Head of caudate nucleus (tissue), 42 donors: Measurements from ENCODE around the gene CD248.
A peak's percentile ranks its signal among the peaks of the same experiment; 100 is the strongest.
"Not testable (repeated sequence)": the region's sequence is repeated elsewhere in the genome, so short reads cannot be mapped to it uniquely, and the experiment has no call there.

Experiments used
- DNase-seq, 42 donors: peaks; one replicate each; pipeline versions ENCODE4 v3.0.0 to v3.0.0-alpha.2; 2020 to 2021; ENCODE audit warnings: mixed read lengths in 7 of 42
- intact Hi-C: fragments of 100-400 bp; cut with DNase I; formaldehyde crosslinking; loops from one replicate; pipeline ENCODE4 v1.15.0; 2022

CD248 gene

DNA sequence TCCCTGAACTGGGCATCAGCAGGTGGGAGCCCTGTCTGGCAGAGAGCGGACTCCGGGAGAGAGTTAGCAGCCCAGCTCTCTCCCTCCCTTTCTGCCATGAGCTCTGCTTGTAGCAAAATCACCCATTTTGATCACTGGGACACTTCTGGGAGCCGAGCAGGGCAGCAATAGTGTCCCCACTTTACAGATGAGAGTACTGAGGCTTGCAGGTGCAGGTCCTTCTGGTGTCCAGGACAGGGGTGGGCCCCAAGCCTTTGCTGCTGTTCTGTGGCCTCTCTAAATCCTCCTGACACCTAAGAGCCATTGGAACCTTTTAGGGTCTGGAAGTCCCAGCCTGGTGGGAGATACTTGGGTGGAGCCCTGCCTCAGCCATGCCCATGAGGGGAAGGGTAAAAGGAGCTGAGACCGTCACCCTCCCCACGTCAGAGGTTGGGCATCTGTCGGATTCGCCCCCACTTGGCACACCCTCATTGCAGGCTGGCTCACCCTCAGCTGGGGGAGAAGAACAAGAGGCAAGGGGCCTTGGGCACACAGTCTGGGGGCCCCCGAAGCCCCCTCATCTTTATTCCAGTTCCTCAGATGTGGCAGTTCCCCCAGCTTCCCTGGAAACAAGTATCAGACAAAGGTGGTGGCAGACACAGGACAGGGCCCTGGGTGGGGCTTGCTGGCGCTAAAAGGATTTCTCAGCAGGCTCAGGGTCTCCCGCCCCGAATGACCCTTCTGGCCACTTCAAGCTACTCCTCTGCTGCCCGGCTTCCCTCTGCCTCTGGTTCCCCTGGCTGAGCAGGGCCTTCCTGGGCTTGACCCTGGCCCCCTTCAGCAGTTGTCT is 14.9 kb upstream of the CD248 start:
- intact Hi-C loops: no loop called here
- DNase-seq: no peak

DNA sequence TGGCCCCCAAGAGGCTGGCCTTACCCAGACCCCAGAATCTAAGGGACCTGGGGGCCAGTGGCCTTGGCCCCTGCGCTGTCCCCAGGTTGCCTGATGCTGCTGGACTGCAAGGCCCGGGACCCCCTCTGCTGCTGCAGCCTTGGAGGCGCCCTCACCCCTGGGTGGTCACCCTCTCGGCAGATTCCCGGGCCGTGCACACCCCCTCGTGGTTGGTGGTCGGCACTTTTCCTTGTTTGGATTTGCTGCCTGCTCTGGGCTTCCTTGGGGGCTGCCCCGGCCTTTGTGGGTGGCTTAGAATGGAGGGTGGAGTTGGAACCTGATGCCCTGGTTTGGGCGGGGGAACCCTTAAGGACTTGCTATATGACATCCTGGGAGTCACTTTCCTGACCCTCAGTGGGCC is 14.1 kb upstream of the CD248 start:
- DNase-seq: no peak
- intact Hi-C loops: no loop called here

DNA sequence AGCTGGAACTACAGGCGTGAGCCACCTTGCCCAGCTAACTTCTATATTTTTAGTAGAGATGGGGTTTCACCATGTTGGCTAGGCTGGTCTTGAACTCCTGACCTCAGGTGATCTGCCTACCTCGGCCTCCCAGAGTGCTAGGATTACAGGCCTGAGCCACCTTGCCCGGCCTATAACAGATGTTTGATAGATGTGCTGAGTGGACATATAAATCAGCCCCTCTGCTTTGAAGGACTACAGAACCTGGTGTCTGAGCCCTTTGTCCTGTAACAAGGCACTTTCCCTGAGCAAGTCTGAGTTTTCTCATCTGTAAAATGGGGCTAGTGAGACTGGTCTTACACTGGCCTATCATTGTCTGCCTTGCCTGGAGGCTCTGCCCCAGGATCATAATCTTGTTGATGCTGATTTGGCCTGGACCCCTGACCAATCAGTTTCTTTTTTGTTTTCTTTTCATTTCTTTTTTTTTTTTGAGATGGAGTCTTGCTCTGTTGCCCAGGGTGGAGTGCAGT is 12.4 kb upstream of the CD248 start:
- no peak for DNase-seq

DNA sequence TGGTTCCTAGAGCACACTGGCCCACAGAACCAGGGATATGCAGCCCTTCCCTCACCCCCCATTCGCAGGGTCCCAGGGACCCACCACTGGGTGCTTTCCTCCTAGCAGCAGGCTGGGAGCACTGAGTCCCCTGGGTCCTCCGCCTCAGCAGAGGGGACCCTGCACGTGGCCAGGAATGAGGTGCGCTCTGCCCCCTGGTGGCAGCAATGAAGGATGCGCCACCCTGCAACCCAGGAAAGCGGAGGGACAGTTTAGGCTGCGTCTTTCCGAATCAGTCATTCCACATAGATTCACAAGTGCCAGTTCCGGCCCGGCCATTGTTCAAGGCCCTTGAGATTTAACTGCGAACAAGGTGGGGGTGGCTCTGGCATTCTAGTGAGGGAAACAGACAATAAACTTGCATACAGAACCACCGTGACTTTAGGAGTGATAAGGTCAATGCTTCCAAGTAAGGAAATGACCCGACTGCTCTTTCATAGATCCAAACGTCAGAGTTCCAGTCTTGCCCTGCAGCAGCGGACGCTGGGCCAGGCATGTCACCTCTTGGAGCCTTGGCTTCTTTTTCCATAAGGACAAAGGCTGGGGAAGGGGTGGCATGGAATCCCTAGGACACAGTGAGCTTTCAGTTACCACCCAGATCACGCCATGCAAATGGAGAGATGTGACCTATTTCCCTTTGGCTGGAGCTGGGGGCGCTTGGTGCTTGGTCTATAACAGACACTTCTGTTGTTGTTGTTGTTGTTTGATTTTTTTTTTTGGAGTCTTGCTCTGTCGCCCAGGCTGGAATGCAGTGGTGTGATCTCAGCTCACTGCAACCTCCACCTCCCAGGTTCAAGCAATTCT is 11.7 kb upstream of the CD248 start:
- intact Hi-C loops: no loop called here
- peak; percentile 54 to 93 (median 81) for DNase-seq

More for the DNA sequence above, 12.4 kb upstream of the CD248 start:
- intact Hi-C loops: no loop called here

DNA sequence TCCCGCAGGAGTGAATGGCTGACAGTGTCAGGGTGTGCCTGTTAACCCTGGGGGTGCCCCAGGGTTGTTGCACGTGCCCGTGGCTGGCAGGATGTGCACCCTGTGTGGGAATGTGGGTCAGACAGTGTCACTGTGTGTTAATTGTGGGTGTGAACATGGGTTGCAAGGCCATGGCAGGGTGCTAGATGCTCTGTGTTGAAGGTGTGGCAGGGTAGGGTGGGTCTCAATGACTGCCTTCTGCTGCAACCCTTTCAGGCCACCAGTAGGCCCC is 11.1 kb upstream of the CD248 start:
- intact Hi-C loops: no loop called here
- DNase-seq: no peak

DNA sequence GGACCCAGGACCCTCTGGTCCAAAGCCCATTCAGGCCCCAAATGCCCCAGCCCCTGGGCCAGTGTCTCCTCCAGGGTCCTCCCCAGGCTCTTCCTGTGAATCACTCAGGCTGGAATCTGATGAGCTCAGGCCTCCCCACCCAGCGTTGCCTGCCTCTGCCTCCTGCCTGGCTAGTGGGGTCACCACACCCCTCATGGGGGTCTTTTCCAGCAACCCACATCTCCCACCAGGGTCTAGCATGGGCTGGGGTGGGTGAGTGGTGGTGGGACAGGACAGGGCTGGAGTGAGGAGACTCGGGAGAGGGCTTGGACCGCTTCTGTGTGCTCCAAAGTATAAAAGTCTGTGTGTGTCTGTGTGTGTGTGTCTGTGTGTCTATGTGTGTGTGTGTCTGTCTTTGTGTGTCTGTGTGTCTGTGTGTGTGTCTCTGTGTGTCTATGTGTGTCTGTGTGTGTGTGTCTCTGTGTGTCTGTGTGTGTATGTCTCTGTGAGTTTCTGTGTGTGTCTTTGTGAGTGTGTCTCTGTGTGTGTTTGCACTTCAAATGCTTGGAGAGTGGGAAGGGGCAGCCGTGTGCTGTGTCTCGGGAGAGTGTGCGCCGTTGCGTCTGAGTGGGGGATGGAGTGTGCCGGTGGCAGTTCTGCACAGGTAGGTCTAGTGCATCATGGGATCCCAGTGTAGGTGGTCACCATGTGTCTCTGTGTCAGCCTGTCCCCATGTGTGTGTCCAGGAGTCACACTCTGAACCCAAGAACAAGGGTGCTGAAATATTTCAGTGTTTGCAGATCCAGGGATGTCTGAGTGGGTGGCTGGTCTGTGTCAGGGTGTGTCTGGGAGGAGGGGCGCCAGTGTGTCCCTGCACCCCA is 10.6 kb upstream of the CD248 start:
- no peak for DNase-seq
- intact Hi-C loops: no loop called here

DNA sequence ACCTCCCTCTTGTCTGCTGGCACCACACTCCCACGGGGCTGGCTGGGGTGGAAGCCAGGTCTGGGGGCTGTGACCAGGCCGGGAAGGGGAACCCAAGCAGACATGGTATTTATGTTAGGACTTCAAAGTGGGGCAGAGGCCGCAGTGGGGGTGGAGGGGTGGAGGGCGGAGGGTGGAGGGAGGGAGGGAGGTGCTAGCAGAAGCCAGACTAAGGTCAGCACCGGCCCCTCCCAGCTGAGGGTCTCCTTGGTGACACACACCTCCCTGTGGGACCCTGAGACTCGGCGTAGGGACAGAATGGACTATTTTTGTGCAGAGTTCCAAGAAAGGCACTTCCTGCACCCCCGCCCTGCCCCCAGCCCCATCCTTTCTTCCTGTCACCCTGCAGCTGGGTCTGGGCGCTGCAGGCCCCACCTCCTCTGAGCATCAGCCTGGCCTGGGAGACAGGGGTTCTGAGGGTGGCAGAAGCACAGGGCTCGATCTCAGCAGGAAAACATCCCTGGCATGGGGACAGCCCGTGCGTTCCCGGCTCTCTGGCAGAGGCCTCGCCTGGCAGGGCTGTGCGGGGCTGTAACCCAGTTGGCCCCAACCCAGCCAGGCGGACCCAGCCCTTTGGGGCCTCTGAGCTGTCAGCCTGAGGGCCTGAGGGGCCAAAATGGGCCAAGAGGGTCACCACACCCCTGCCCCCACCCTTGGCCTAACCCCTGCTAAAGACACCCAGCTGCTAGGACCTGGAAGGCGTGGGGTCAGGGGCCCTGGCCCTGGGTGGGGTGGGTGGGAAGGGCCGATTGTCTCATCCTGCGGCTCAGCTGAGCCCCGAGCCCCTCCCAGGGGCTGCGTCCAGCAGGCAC is 9.6 kb upstream of the CD248 start:
- intact Hi-C loops: no loop called here
- DNase-seq: no peak

DNA sequence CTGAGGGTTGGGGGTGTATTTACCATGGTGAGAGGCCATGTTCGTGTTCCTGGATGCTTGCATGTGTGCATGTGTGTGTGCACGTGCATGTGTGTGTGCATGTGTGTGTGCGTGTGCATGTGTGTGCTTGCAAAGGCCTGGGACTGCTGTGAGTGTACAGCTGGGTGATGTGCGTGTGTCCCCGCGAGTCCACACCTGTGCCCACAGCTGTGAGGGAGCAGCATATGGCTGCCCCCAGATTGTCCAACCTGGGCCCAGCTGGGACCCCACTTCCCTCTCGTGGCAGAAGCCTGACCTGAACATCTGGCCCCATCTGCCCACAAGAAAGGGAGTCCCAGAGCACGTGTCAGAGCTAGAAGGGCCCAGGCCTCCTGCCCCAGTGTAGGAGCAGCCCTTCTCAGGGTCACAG is 8.4 kb upstream of the CD248 start:
- no peak for DNase-seq
- intact Hi-C loops: no loop called here

DNA sequence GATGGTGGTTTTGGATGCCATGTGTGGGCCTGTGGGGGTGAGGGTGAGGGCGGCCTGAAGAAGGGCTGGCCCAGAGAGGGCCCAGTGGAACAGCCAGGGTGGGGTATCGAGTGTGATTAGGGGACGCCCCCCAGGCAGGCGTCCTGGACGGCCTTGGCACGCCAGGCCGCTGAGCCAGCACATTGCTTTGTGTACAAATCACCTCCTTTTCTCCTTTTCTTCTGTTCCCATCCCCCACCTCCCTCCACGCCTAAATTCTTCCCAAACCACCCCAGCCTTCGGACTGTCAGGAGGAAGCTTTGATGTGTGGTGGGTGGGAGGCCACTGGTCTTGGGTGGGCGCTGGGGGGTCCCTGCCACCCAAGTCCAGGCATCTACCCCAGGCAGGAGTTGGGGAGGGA is 7.8 kb upstream of the CD248 start:
- DNase-seq: no peak
- intact Hi-C loops: no loop called here

DNA sequence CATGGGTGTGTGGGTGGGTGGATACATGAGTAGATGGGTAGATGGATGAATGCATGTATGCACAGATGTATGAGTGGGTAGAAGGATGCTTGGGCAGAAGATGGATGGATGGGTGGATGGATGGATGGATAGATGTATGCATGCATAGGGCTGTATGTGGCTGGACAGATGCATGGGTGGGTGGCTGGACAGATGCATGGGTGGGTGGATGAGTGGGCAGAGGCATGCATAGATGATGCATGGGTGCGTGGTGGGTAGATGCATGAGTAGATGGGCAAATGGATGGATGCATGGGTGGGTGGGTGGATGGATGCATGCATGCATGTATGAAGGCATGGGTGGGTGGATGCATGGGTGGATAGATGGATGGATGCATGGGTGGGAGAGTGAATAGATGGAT is 6.8 kb upstream of the CD248 start:
- intact Hi-C loops: no loop called here
- no peak for DNase-seq

DNA sequence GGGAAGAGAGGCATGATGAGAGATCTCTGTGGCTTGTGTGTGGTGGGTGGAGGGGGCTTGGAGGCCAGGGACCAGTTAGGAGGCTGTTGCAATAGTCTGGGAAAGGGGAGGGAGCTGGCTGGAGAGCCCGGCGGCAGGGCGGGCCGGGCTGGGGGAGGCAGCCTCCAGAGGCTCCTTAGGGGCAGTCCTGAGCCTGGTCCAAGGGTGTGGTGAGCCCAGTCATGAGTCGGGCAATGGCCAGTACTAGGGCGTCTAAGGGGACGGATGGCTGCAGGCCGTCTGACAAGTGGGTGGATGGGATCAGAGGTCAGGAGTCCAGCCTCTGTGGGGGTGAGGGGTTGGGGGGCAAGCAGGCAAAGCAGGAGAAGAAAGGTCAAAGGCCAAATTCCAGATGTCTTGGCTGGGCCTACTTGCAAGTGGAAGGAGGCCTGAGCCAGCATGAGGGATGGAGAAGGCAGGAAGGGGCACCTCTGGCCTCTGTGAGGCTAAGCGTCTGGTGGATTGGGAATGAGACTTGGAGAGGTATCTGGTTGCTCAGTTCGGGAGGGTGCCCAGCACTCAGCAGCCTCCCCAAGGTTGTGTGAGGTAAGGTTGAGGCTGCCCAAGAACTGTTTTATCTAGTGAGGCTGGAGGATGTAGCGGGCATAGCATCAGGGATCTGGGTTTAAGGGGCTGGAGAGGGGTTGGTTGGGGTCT is 6.0 kb upstream of the CD248 start:
- DNase-seq: no peak
- intact Hi-C loops: no loop called here

DNA sequence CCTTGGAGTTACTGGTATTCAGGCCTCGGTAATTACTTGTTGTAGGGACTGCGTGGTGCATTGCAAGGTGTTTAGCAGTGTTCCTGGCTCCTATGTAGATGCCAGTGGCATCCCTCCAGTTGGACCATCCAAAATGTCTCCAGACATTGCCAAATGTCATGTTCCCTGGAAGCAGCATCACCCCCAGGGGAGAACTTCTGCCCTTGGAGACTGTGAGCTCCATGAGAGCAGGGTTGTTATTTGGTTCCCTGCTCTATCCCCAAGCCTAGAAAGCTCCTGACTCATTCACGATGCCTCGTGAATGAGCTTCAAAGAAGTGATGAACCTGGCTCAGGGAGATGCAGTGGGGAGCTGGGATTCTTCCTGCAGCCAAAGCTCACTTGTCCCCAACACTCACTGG is 4.8 kb upstream of the CD248 start:
- DNase-seq: no peak
- intact Hi-C loops: no loop called here

DNA sequence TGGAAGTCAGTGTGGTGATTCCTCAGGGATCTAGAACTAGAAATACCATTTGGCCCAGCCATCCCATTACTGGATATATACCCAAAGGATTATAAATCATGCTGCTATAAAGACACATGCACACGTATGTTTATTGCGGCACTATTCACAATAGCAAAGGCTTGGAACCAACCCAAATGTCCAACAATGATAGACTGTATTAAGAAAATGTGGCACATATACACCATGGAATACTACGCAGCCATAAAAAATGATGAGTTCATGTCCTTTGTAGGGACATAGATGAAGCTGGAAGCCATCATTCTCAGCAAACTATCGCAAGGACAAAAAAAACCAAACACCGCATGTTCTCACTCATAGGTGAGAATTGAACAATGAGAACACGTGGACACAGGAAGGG is 3.9 kb upstream of the CD248 start:
- intact Hi-C loops, DNase-seq: not testable (repeated sequence)

DNA sequence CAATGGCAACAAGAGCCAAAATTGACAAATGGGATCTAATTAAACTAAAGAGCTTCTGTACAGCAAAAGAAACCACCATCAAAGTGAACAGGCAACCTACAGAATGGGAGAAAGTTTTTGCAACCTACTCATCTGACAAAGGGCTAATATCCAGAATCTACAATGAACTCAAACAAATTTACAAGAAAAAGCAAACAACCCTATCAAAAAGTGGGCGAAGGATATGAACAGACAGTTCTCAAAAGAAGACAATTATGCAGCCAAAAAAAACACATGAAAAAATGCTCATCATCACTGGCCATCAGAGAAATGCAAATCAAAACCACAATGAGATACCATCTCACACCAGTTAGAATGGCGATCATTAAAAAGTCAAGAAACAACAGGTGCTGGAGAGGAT is 3.4 kb upstream of the CD248 start:
- intact Hi-C loops, DNase-seq: not testable (repeated sequence)

DNA sequence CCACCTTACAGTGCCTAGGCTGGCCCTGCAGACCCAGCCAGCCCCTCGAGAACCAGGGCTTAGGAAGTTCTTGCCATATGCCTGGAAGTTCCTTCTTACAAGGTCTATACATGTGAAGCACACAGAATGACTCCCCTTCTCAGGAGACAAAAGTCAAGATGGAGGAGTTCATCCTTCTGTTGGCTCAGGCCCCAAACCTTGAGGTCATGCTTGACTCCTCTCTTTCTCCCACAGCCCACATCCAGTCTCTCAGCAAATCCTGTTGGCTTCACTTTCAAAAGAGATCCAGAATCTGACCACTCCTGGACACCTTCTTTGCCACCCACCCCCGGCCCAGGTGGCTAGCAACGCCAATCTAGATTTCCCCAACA is 1.7 kb upstream of the CD248 start:
- intact Hi-C loops: no loop called here
- DNase-seq: no peak

DNA sequence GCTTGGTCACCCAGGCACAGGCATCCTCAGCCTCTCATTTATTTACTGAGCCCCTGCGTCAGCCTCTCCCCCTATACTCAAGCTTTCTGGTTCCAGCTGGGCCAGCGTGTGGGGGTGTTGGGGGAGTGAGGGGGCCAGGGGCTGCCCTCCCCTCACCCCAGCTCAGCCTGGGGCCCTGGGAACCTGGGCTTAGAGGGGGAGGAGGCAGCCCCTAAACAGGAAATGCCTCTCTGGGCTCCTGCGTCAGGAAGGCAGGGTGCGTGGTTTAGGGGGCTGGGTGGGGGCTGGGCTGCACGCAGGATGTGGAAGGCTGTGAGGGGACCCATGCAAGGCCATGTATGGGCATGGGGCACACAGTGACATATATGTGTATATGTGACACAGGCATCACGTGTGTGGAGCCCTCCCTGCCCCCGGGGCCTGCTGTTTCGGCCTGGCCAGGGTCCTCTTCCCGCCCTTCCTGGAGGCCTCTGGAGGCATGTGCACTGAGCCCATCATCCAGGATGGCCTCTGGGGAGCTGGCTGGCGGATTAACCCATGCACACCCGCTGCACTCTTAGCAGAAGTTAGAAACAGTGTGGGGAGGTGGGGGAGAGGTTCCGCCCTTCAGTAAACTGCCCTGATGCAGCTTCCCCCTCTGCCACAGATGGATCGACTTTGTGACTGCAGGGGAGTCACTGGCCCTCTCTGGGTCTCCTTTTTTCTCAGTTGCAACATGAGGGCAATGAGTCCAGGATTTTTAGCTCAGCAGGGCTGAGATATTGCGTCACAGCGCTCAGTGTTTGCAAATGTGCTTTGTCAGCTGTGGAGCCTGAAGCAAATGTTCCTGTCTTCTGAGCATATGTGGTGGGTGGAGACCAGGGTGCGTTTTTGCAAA is 1.1 kb upstream of the CD248 start:
- peak in 21 of 42 donors; percentile 23 to 74 (median 49) for DNase-seq
- intact Hi-C loops: no loop called here

DNA sequence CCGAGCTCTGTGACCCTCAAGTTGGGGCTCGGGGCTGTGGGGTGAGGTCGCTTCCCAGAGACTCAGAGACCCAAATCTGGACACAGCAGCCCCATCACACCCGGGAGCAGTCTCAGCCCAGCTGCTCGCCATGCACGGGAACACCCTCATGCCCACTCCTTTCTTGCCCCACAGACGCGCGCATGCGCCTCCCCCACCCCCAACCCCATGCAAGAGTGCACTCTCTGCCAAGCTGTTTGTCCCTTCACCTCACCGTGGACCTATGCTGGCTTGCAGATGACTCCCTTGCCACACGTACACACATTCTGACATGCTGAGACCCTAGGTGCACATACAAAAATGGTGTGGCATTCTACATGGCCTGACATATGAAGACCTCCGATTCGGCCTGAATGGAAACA is 478 bp upstream of the CD248 start:
- intact Hi-C loops: no loop called here
- DNase-seq: no peak
